NCI-H1436 treated with DMSO at 0.1 percent for 48 hours (cell line): ENCODE results near the gene CIPC.

ENCODE experiments used
- DNase-seq: peaks from one replicate; lab custom pipeline; 2025; lab: John Stamatoyannopoulos, UW

Gene CIPC

GRCh38 chr14:77071938-77072388 lies 26.1 kb upstream of the CIPC start:
- no peak for DNase-seq

DNA sequence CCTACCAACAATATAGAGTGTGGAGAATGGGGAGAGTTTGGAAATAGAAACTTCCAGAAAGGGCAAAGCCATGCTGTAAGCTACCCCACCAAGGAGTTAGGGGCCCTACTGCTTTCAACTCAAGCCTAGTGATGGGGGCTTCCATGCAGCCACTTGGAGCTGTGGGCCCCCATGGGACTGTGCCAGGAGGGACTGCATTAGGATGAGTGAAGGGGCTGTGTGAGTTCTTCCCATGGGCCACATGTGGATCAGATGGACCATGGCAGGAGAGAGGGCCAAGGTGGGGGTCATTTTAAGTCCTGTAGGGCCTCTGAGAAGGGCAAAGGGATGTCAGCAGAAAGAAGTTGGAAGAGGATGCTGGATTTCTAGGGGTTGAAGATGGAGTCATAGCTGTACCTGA lies 23.1 kb upstream of the CIPC start:
- no peak for DNase-seq

DNA sequence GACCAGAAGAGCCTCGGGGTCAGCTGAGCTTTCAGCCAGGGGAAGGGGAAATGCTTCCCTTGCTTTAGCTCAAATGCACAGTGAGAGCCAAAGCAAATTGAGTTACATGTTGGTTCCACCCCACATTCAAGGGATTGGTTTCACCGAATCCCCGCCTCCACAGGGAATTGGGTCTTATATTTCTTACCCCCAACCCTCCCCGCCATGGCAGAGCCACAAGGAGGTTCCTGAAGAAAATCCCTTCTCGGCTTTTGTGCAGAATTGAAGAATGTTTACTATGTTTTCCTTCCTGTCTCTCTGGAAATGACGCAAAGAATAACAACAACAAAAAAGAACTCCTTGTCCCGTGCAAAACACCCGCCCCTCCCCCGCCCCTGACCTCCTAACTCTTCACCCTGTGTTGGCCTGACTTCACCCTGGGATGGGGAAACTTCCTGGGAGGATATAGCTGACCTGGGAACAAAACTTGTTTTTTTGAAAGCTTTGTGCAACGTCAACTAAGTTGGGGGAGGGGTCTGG lies 21.9 kb upstream of the CIPC start:
- DNase-seq, result no peak

DNA sequence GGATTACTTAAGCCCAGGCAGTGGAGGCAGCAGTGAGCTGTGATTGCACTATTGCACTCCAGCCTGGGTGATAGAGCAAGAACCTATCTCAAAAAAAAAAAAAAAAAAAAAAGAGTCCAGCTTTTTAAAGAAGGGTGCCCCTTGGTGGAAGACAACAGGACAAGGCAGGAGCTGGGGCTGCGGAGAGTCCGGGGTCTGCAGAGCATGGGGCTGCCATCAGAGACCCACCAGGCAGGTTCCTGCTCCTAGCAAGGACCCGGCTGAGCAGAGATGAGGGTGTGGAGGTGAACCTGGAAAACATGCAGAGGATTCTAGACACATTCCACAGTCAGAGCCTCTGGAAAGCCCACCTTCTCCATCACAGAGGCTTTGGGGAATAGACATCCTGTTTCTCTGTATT lies 21.0 kb upstream of the CIPC start:
- no peak for DNase-seq

DNA sequence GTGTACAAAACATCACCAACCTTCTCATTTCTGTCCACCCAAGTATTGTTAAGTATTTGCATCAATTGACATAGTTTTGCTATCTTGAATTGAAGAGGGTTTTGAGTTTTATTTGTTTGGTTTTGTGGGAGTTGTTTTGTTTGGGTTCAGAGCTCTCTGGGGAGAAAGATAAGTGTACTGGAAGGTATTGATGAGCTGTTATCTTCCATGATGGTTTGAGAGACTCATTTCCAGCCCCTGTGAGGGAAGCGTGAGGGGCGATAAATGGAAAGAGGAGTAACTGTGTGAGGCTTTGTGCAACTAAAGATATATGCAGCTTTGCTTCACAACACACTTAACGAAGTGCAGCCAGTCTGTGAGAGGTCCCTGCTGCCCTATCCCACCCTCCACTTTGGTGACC lies 15.7 kb upstream of the CIPC start:
- no peak for DNase-seq

DNA sequence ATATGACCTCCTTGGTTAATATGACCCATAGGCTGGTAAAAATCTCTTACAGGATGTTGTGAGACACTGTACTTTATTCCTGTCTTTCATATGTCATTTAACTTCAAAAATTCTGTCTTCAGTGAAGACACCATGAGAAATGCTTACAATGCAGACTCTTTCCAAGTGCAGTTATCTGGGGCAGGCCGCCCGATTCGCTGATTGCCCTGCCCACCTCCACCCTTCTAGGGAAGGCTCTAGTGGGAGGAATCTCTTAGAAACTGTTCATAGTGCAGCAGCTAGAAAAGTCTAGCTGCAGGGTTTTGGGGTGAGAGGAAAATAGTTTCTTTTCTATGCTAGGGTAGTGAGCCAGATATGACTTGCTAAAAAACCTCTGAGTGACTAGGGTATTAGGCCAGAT lies 15.0 kb upstream of the CIPC start:
- no peak for DNase-seq

- no peak for DNase-seq
These were observed 13.1 kb upstream of the CIPC start for GRCh38 chr14:77084985-77085384.

DNA sequence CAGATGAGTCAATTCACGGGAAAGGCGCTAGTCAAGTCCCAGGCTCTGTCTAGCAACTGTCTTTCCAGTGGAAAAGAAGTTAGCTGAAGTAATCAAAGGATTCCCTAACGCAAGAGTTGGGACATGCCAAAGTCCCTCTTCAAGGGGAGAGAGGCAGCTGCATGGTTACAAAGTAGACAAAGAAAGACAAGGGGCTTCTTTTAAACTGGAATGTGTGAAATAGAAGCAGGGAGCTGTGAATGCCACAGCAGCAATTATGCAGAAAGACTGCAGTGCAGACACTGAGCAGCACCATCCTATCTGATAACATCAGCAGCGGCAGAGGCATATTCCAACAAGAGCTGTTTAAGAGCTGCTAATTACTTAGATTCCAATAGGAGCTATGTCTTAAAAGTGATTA lies 12.5 kb upstream of the CIPC start:
- no peak for DNase-seq

DNA sequence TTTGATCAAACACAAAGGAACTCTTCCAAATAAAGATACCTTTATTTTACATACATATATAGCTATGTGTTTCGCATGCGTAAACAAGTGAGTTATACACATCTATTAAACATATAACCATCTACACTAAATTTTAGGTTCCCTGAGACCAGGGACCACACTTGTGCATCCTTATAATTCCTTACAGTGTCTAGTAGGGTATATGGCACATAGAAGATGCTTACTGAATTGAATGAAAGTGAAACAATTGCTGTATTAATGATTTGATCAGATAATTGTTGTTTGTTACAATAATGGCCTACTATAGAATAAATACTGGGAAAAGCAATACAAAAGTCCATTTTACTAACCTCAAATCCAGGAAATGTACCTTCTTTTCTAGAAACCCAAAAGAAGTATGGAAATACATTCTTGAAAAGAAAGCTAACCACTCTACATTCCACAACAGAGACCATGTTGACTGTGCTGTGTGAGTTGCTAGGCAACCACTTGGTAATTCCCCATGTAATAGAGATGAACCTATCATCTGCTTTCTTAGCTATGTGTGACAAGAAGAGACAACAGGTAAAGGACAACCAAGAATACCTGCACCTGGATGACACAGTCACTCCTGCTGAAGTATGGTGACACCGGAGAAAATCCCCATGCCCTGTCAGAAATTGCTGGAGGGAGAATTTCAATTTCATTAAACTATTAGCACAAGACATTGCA lies 11.9 kb upstream of the CIPC start:
- no peak for DNase-seq

GRCh38 chr14:77086951-77087350 lies 11.1 kb upstream of the CIPC start:
- no peak for DNase-seq

- no peak for DNase-seq
These were observed 10.4 kb upstream of the CIPC start for GRCh38 chr14:77087631-77088030.

GRCh38 chr14:77088219-77088618 lies 9.8 kb upstream of the CIPC start:
- no peak for DNase-seq

DNA sequence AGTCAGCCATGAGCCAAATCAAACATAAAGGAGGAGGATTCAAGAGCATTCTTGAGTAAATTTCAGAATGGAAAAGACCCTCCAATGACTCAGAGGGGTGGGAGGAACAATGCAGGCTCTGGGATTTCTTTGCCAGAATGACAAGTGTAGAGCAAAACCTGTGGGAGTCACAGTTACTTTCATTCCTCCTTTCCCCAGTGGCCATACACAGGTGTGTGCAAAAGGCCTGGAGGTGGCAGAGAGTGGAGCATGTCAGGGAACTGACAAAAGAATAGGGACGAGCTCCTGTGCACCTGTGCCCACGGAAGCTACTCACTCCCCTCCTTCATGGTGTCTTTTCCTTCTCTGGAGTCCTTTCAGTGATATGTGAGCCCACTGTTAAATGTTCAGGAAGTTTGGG lies 9.4 kb upstream of the CIPC start:
- DNase-seq, result no peak

GRCh38 chr14:77091518-77091917 lies 6.5 kb upstream of the CIPC start:
- DNase-seq, result no peak

DNA sequence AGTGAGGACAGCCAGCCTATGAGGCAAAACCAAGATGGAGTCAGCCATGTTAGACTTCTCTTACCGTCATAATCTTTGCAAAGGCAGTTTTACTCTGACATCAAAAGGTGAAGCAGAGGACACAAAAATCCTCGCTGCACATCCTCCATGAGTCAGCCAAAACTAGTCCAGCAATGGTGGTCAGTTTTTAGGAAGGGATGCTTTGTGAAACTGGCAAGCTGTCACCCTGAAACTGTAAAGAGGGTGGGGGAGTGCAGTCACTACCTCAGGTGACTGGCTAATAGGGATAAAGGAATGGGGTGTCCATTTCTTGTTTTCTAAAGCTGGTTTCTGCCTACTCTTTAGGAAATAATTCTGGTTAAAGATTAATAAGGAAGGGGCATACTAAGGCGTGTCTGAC lies 5.4 kb upstream of the CIPC start:
- no peak for DNase-seq

- no peak for DNase-seq
These were observed 3.3 kb upstream of the CIPC start for GRCh38 chr14:77094672-77095284.

- DNase-seq, result no peak
These were observed 905 bp upstream of the CIPC start for GRCh38 chr14:77097006-77097699.

DNA sequence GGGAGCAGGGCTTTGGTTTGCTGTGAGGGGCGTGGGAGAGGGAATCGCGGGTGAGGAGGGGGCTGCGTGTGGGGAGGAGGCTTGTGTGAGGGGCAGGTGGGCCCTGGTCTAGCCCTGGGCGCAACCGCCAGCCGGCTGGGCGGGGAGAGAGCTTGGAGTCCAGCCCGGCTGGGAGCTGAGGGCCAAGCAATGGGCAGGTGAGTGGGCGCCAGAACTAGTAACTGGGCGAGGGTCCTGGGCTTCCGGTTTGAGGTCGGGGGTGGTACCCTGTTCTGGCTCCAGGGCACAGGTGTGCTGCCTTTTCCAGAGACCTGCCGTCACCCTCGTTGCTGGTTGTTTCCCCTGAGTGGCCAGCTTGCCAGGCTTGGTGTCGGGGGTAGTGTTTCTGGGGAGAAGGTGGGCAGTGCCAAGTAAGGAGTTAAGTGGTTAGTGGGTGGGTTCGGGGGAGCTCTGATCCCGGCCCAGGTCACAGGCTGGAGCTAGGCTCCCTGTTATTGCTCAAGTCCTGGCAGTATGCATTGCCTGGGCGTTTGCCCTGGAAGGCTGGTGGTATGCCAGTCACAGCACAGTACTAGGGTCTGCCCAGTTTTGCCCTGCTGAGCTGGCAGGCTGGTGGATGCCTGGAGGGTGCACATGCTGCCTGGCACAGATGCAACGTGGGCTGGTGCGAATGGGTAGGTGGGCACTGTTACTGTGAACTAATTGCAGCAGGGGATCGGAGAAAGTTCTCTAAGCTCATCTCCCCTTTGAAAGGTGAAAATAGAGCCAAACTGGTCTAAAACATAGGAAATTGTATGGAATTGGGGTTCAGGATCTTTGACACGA lies 683 bp downstream of the CIPC start:
- no peak for DNase-seq

- no peak for DNase-seq
These were observed 1.5 kb downstream of the CIPC start for GRCh38 chr14:77099425-77100167.

- DNase-seq, result no peak
These were observed 2.9 kb downstream of the CIPC start for GRCh38 chr14:77100961-77101360.

DNA sequence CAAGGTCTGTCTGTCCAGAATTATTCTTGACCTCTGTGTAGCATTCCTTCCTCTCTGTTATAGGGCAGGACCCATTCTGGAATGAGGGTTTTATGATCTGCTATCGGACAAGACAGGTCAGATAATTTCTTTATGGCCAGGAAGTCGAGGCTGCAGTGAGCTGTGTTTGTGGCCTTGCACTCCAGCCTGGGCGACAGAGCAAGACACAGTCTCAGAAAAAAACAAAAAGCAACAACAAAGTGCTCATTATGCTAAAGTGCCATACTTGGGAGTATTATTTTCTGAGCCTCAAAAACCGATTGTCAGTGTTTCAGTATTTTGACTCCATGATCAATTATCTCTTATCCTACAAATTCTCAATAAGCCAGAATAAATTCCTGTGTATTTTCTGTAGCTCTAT lies 4.1 kb downstream of the CIPC start:
- DNase-seq, result no peak

DNA sequence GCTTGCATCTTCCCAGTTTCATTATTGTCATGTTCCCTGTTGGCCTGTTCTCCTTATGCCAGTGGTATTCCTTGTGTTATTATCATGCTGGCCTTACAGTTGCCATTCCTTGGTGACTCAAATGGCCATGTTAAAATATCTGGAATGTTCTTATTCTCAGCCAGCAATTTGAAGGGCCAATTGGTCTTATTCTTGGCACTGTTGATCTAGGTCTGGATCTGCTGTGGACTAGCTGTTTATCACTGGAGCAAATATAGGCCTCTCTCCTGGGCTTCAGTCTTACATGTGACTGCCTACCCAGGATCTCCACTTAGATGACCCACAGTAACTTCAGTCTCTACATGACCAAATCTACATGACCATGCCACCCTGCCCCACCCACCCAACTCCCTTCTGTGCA lies 5.4 kb downstream of the CIPC start:
- no peak for DNase-seq
